Neural cell (in vitro differentiated cells): ENCODE results near the gene DNAJC27.

Experiments used
- CTCF ChIP-seq: fragments of 450-650 bp; IDR thresholded peaks from 2 replicates; pipeline ENCODE4 v1.5.1; 2014; ENCODE audit warnings: antibody characterized with exemption, mild to moderate bottlenecking, moderate library complexity; ENCODE audit not compliant: poor library complexity, severe bottlenecking
- EP300 ChIP-seq: fragments of 450-650 bp; conservative IDR thresholded peaks from 2 replicates; pipeline ENCODE4 v1.6.1; 2014; ENCODE audit warnings: antibody characterized with exemption, mild to moderate bottlenecking, moderate library complexity; ENCODE audit not compliant: poor library complexity, severe bottlenecking
- EZH2 ChIP-seq: fragments of 200-600, 300-800 bp; shearing (Covaris generic), sonication (generic); IDR thresholded peaks from 2 replicates; pipeline ENCODE4 v1.6.1; 2014; ENCODE audit warnings: antibody characterized with exemption, low read length, borderline replicate concordance, mild to moderate bottlenecking; ENCODE audit not compliant: insufficient read depth, poor library complexity, severe bottlenecking
- MXI1 ChIP-seq: fragments of 450-650 bp; conservative IDR thresholded peaks from 2 replicates; pipeline ENCODE4 v1.6.1; 2014; ENCODE audit warnings: antibody characterized with exemption, mild to moderate bottlenecking; ENCODE audit not compliant: poor library complexity, severe bottlenecking
- POLR2AphosphoS5 ChIP-seq: IDR thresholded peaks from 2 replicates; pipeline ENCODE4 v1.6.1; 2012
- RAD21 ChIP-seq: fragments of 450-650 bp; conservative IDR thresholded peaks from 2 replicates; pipeline ENCODE4 v1.6.1; 2014; ENCODE audit warnings: antibody characterized with exemption, mild to moderate bottlenecking, moderate library complexity
- REST ChIP-seq: IDR thresholded peaks from 2 replicates; pipeline ENCODE4 v1.6.1; 2012; ENCODE audit warnings: borderline replicate concordance
- SMC3 ChIP-seq: fragments of 450-650 bp; conservative IDR thresholded peaks from 2 replicates; pipeline ENCODE4 v1.6.1; 2014; ENCODE audit warnings: antibody characterized with exemption, mild to moderate bottlenecking, moderate library complexity; ENCODE audit not compliant: poor library complexity
- TAF1 ChIP-seq: IDR thresholded peaks from 2 replicates; pipeline ENCODE4 v1.6.1; 2012; ENCODE audit warnings: low read depth

- TF ChIP-seq CTCF (no peak), POLR2AphosphoS5 (no peak), REST (no peak), EZH2 (no peak), TAF1 (no peak), RAD21 (no peak), EP300 (no peak), SMC3 (no peak), MXI1 (no peak)
Measured at GRCh38 chr2:24958411-24958935, 13.3 kb downstream of the DNAJC27 start.
